GM21390 (cell line): Measurements from ENCODE around the gene MUC13.

Experiments
- ATAC-seq: cut with Tn5 transposase; IDR thresholded peaks from one replicate; pipeline ENCODE4 v1.9.1; 2021; ENCODE audit not compliant: unreplicated experiment

Gene MUC13

DNA sequence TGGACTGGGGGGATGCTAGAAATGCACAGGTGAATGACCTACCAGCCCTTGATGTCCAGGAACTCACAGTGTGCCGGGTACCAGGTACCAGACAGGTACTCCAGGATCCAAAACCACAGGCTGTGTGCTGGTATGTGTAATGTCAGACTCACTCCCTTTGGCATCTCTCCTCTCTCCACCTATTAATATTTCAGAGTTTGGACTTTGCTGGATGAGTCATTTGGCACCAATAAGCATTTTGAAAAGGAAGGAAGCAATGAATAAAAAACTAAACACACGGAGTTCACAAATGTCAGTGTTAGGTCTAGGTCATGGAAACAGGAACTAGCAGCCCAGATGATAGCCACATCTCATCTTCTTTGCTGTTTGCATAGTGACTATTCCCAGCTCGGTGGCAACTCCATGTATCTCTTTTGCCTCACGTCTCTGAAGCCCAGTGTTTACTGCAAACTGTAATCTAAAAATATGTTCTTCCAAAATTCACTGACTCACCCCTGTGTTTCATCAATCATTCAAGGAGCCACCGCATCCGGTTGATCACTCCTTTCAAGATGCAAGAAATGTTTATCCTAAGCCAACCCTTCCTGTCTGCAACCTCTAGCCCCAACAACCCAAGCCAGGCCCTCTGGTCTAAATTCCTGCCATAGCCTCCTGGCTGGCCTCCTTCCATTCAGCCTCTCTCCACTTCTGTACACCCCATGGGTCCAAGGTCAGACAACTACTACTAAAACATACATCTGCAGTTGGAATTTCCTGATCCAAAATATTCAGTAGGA lies 55.8 kb downstream of the MUC13 start:
- no peak for ATAC-seq

- no peak for ATAC-seq
Observed at GRCh38 chr3:124877674-124878073, 56.9 kb downstream of the MUC13 start.

DNA sequence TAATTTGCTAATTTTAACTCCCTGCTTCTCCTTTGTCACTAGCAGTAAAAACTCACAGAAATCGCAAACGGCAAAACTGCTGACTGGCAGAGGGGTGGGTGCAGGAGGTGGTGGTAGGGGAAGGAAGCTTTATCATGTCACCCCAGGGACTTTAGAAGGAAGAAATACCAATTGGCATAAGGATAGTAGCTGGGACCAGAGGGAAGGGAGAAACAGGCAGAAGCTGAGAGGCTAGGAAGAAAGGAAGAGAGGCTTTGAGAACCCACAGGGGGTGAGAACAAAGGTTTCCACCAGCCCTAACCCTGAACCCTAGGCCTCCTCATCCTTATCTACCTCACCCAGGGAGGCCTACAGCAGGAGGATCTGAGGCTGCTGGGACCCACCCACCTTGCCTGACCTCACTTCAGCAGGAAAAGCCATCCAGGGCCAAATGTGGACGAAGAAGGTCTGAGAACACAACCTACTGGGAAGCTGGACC lies 58.1 kb downstream of the MUC13 start:
- ATAC-seq = no peak

- no peak for ATAC-seq
Observed at GRCh38 chr3:124873226-124873625, 61.3 kb downstream of the MUC13 start.

DNA sequence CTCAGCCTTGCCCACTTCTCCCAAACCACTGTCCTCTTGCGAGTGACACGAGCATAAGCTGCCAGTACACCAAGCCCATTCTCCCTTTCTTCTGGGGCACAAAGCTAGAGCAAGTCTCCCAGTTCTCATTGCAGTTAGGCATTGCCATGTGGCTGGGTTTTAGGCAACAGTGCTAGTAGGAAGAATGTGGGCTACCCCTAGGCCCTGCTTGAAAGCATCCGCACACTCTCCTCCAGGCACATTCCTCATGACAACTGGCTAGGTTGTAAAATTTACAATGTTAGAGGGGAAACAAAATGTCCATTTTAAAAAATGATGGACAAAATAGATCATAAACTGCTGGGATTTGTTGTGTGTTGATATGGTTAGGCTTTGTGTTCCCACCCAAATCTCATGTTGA lies 67.0 kb downstream of the MUC13 start:
- no peak for ATAC-seq

- no peak for ATAC-seq
Observed at GRCh38 chr3:124862006-124862405, 72.5 kb downstream of the MUC13 start.

- no peak for ATAC-seq
Observed at GRCh38 chr3:124861041-124861440, 73.5 kb downstream of the MUC13 start.

DNA sequence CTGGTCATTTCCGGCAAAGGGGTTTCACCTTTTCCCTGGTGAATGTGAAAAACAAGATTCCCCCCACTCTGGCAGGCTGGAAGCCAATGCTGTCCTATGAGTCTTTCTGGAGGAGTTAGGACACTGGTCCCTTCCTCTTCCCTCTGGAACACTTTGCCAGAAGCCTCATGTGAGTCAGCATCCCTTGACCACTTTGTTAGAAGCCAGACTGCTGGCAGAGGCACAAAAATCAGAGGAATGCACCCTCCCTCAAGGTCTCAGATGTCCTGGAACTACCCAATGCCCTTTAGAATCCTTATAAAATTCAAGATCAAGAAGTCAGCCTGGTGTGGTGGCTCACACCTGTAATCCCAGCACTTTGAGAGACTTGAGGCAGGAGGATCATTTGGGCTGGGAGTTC lies 74.0 kb downstream of the MUC13 start:
- no peak for ATAC-seq

DNA sequence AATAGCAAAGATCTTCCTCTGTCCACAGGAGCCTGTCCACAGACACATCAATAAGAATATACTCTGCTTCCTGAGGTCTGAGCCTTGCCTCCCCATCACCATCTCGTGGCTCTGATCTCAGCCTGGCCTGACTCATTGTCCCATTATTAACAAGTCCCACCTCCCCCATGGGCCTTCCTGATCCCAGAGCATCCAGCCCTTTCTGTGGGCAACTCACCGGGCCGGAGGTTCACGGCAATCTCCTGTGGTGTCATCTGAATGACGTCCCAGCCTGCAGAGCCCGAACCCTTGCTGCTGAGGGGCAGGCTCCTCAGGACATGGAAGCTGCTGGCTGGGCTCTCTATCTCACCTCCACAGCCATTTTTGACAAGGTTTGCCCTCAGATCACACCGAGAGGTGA lies 75.5 kb downstream of the MUC13 start:
- no peak for ATAC-seq

GRCh38 chr3:124858275-124858674 lies 76.3 kb downstream of the MUC13 start:
- ATAC-seq = no peak

DNA sequence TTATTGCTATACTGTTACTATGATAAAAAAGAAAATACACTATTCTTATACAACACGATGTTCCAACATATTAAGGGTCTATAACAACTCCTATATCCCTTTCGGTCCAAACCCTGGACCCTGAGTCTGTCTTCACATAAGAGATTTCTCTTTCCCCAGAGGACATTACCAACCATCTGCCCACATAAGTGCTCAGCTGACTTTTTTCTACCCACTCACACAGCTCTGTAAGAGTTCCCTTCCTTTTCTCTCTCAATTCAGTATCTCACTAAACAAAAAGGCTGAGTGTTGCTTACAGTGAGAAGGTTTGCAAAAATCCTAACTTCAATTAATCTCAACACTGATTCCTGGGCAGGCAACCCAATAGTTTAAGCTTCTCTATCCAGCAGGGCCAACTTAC lies 77.9 kb downstream of the MUC13 start:
- ATAC-seq = no peak
